Astrocyte (in vitro differentiated cells and primary cell): Measurements from ENCODE around the gene SIAH2. TPM values are rescaled to one million over a fixed set of nuclear protein-coding genes. Genes with fewer than 3 reads are reported as not detected.

Experiments used
- DNase-seq: peaks from one replicate; pipeline ENCODE4 v3.0.0-alpha.2; 2010; ENCODE audit warnings: low read depth
- FAIRE-seq: peaks from 2 replicates; lab custom pipeline; 2011; peaks lifted over from hg19 to GRCh38; lab: Jason Lieb, UNC
- H2AFZ ChIP-seq: 2 replicates; pipeline ENCODE4 v1.6.0; 2012; ENCODE audit warnings: low read depth, low read length, inconsistent platforms
- H3K27ac ChIP-seq: 2 replicates; pipeline ENCODE4 v1.5.1; 2011; ENCODE audit warnings: low read depth, low read length, inconsistent platforms
- H3K27me3 ChIP-seq: 2 replicates; pipeline ENCODE4 v1.6.0; 2011; ENCODE audit warnings: low read length, inconsistent platforms; ENCODE audit not compliant: insufficient read depth
- H3K36me3 ChIP-seq: 2 replicates; pipeline ENCODE4 v1.5.1; 2011; ENCODE audit warnings: low read length, inconsistent platforms; ENCODE audit not compliant: insufficient read depth
- H3K4me1 ChIP-seq: 2 replicates; pipeline ENCODE4 v1.5.1; 2011; ENCODE audit warnings: low read length, inconsistent platforms; ENCODE audit not compliant: insufficient read depth
- H3K4me2 ChIP-seq: 2 replicates; pipeline ENCODE4 v1.6.0; 2012; ENCODE audit warnings: low read length, inconsistent platforms
- H3K4me3 ChIP-seq: 2 replicates; pipeline ENCODE4 v1.5.1; 2011; ENCODE audit warnings: low read depth, mild to moderate bottlenecking, low read length, inconsistent platforms; ENCODE audit not compliant: insufficient read depth
- H3K79me2 ChIP-seq: 2 replicates; pipeline ENCODE4 v1.6.0; 2012; ENCODE audit warnings: mild to moderate bottlenecking, low read length, inconsistent platforms; ENCODE audit not compliant: insufficient read depth
- H3K9ac ChIP-seq: 2 replicates; pipeline ENCODE4 v1.6.0; 2012; ENCODE audit warnings: mild to moderate bottlenecking, low read length, inconsistent platforms
- H3K9me3 ChIP-seq: 2 replicates; pipeline ENCODE4 v1.5.1; 2012; ENCODE audit warnings: low read depth, mild to moderate bottlenecking, low read length, inconsistent platforms; ENCODE audit not compliant: insufficient read depth
- H4K20me1 ChIP-seq: 2 replicates; pipeline ENCODE4 v1.6.0; 2012; ENCODE audit warnings: low read length, inconsistent platforms; ENCODE audit not compliant: insufficient read depth
- H3K27ac Mint-ChIP-seq: one replicate; pipeline ENCODE4 v1.8.0; 2021; ENCODE audit warnings: mild to moderate bottlenecking, mixed read lengths; ENCODE audit not compliant: unreplicated experiment
- H3K27me3 Mint-ChIP-seq: one replicate; pipeline ENCODE4 v1.8.0; 2021; ENCODE audit warnings: low read depth, mixed read lengths; ENCODE audit not compliant: unreplicated experiment
- H3K36me3 Mint-ChIP-seq: one replicate; pipeline ENCODE4 v1.8.0; 2021; ENCODE audit warnings: low read depth, mixed read lengths; ENCODE audit not compliant: unreplicated experiment
- H3K4me1 Mint-ChIP-seq: one replicate; pipeline ENCODE4 v1.8.0; 2021; ENCODE audit warnings: low read depth, mixed read lengths; ENCODE audit not compliant: unreplicated experiment
- H3K4me3 Mint-ChIP-seq: one replicate; pipeline ENCODE4 v1.8.0; 2021; ENCODE audit warnings: mild to moderate bottlenecking, moderate library complexity, mixed read lengths; ENCODE audit not compliant: unreplicated experiment
- H3K9me3 Mint-ChIP-seq: one replicate; pipeline ENCODE4 v1.8.0; 2021; ENCODE audit warnings: mild to moderate bottlenecking, mixed read lengths; ENCODE audit not compliant: unreplicated experiment
- CTCF ChIP-seq: IDR thresholded peaks from 2 replicates; pipeline ENCODE4 v1.5.1; 2011; ENCODE audit warnings: low read depth, mild to moderate bottlenecking, inconsistent platforms, low read length, moderate library complexity; ENCODE audit not compliant: insufficient read depth
- EZH2 ChIP-seq: IDR thresholded peaks from 2 replicates; pipeline ENCODE4 v1.6.1; 2012; ENCODE audit warnings: mild to moderate bottlenecking, low read length, inconsistent platforms; ENCODE audit not compliant: insufficient read depth
- total RNA-seq: library from RNA; stranded (reverse); gene quantifications from 2 replicates; pipeline ENCODE4 v1.2.1, GENCODE V29; 2021

Gene SIAH2
- total RNA-seq, 1 donor from 2014 or later: 39.3 TPM

GRCh38 chr3:150729682-150730360 is 33.1 kb downstream of the SIAH2 start:
- Histone ChIP-seq H3K27ac (no peak overlapping the region), H3K79me2 (no peaks in the 10 kb centered on the region), H3K27me3 (no peaks in the 10 kb centered on the region), H2AFZ (no peak overlapping the region), H3K9me3 (no peaks in the 10 kb centered on the region), H3K9ac (no peak overlapping the region), H3K4me2 (no peak overlapping the region), H3K36me3 (no peaks in the 10 kb centered on the region), H3K4me3 (no peak overlapping the region), H4K20me1 (no peaks in the 10 kb centered on the region), H3K4me1 (no peaks in the 10 kb centered on the region)
- Mint-ChIP-seq H3K4me3 (no peak overlapping the region), H3K4me1 (peaks cover 13% of the 10 kb centered on the region), H3K27me3 (no peaks in the 10 kb centered on the region), H3K27ac (no peak overlapping the region), H3K9me3 (no peaks in the 10 kb centered on the region), H3K36me3 (peaks cover 9% of the 10 kb centered on the region)
- FAIRE-seq (no peak), DNase-seq (no peak)
- TF ChIP-seq EZH2: no peak
- TF ChIP-seq CTCF: no peak

- Histone ChIP-seq H3K36me3 (no peaks in the 10 kb centered on the region), H2AFZ (no peak overlapping the region), H3K27ac (no peak overlapping the region), H3K9ac (no peak overlapping the region), H3K27me3 (peaks cover 2% of the 10 kb centered on the region), H3K79me2 (no peaks in the 10 kb centered on the region), H4K20me1 (no peaks in the 10 kb centered on the region), H3K4me1 (no peaks in the 10 kb centered on the region), H3K4me2 (no peak overlapping the region), H3K4me3 (no peak overlapping the region), H3K9me3 (no peaks in the 10 kb centered on the region)
- H3K4me3 Mint-ChIP-seq: no peak overlapping the region
- DNase-seq (no peak), FAIRE-seq (no peak)
- TF ChIP-seq EZH2: no peak
- no peak for TF ChIP-seq CTCF
- H3K27me3 Mint-ChIP-seq: no peaks in the 10 kb centered on the region
- H3K36me3 Mint-ChIP-seq: no peaks in the 10 kb centered on the region
- no peaks in the 10 kb centered on the region for H3K4me1 Mint-ChIP-seq
- H3K27ac Mint-ChIP-seq: no peak overlapping the region
- H3K9me3 Mint-ChIP-seq: no peaks in the 10 kb centered on the region
Measured at GRCh38 chr3:150727653-150728502, 35.1 kb downstream of the SIAH2 start.

- Mint-ChIP-seq H3K9me3 (no peaks in the 10 kb centered on the region), H3K36me3 (no peaks in the 10 kb centered on the region), H3K4me3 (no peak overlapping the region), H3K4me1 (no peaks in the 10 kb centered on the region), H3K27ac (no peak overlapping the region), H3K27me3 (no peaks in the 10 kb centered on the region)
- no peak overlapping the region for H3K4me3 ChIP-seq
- FAIRE-seq (no peak), DNase-seq (no peak)
- no peak overlapping the region for H2AFZ ChIP-seq
- no peaks in the 10 kb centered on the region for H3K9me3 ChIP-seq
- no peaks in the 10 kb centered on the region for H4K20me1 ChIP-seq
- H3K4me1 ChIP-seq: no peaks in the 10 kb centered on the region
- H3K4me2 ChIP-seq: no peak overlapping the region
- TF ChIP-seq CTCF (no peak), EZH2 (no peak)
- H3K27ac ChIP-seq: no peak overlapping the region
- no peaks in the 10 kb centered on the region for H3K36me3 ChIP-seq
- peaks cover 2% of the 10 kb centered on the region for H3K27me3 ChIP-seq
- H3K79me2 ChIP-seq: no peaks in the 10 kb centered on the region
- H3K9ac ChIP-seq: no peak overlapping the region
Measured at GRCh38 chr3:150725548-150725947, 37.4 kb downstream of the SIAH2 start.
